ENCODE data around the gene EML6. TPM values are rescaled to one million over a fixed set of nuclear protein-coding genes. Genes with fewer than 3 reads are reported as not detected.
A peak's percentile ranks its signal among the peaks of the same experiment; 100 is the strongest.

EML6 gene
- total and polyA plus RNA-seq, 2 experiments from 2014 or later, result 2.7 to 6.2 TPM

GRCh38 chr2:55017880-55018279 lies 294.4 kb downstream of the EML6 start (continued):
- TF ChIP-seq ZNF331 (CRISPR knock-in tag; IDR thresholded peaks at IDR 0.05; ENCODE audit: low read depth) (no peak), CREB1 (CRISPR knock-in tag; IDR thresholded peaks at IDR 0.05; ENCODE audit: low read depth) (no peak), EZH2 (IDR thresholded peaks at IDR 0.05; ENCODE audit: low read depth, unreplicated experiment) (no peak)
- TF ChIP-seq, protein P1, sequence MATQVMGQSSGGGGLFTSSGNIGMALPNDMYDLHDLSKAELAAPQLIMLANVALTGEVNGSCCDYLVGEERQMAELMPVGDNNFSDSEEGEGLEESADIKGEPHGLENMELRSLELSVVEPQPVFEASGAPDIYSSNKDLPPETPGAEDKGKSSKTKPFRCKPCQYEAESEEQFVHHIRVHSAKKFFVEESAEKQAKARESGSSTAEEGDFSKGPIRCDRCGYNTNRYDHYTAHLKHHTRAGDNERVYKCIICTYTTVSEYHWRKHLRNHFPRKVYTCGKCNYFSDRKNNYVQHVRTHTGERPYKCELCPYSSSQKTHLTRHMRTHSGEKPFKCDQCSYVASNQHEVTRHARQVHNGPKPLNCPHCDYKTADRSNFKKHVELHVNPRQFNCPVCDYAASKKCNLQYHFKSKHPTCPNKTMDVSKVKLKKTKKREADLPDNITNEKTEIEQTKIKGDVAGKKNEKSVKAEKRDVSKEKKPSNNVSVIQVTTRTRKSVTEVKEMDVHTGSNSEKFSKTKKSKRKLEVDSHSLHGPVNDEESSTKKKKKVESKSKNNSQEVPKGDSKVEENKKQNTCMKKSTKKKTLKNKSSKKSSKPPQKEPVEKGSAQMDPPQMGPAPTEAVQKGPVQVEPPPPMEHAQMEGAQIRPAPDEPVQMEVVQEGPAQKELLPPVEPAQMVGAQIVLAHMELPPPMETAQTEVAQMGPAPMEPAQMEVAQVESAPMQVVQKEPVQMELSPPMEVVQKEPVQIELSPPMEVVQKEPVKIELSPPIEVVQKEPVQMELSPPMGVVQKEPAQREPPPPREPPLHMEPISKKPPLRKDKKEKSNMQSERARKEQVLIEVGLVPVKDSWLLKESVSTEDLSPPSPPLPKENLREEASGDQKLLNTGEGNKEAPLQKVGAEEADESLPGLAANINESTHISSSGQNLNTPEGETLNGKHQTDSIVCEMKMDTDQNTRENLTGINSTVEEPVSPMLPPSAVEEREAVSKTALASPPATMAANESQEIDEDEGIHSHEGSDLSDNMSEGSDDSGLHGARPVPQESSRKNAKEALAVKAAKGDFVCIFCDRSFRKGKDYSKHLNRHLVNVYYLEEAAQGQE (IDR thresholded peaks at IDR 0.05; ENCODE audit: unreplicated experiment), result no peak
- TF ChIP-seq, protein P2, sequence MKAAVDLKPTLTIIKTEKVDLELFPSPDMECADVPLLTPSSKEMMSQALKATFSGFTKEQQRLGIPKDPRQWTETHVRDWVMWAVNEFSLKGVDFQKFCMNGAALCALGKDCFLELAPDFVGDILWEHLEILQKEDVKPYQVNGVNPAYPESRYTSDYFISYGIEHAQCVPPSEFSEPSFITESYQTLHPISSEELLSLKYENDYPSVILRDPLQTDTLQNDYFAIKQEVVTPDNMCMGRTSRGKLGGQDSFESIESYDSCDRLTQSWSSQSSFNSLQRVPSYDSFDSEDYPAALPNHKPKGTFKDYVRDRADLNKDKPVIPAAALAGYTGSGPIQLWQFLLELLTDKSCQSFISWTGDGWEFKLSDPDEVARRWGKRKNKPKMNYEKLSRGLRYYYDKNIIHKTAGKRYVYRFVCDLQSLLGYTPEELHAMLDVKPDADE (IDR thresholded peaks at IDR 0.05), result no peak

GRCh38 chr2:55018619-55019018 lies 295.2 kb downstream of the EML6 start:
- no peak for ATAC-seq
- peaks cover 3% of the 10 kb centered on the region; the same call in 2 of the 3 replicates for H3K36me3 Mint-ChIP-seq (ENCODE audit: low read depth)
- Histone ChIP-seq H3K36me3 (ENCODE audit: insufficient read depth) (no peaks in the 10 kb centered on the region), H3K4me1 (ENCODE audit: insufficient read depth) (peaks cover 54% of the 10 kb centered on the region), H3K27ac (ENCODE audit: low read depth) (peak overlapping the region; percentile 89), H3K4me2 (peak overlapping the region; percentile 10), H2AFZ (no peak overlapping the region), H3F3A (replicated peaks; ENCODE audit: low read depth) (no peaks in the 10 kb centered on the region), H3K79me2 (replicated peaks; ENCODE audit: insufficient read depth) (peaks cover 91% of the 10 kb centered on the region), H4K20me1 (replicated peaks; ENCODE audit: insufficient read depth) (peaks cover 4% of the 10 kb centered on the region; the same call in 1 of the 2 replicates), H3K27me3 (ENCODE audit: insufficient read depth) (no peaks in the 10 kb centered on the region), H3K9me2 (ENCODE audit: insufficient read depth) (no peaks in the 10 kb centered on the region), H3K4me3 (peak overlapping the region; percentile 8)
- DNase-seq (ENCODE audit: low spot score), result no peak
- peak overlapping the region; percentile 87; the same call in 1 of the 2 replicates for H3K27ac Mint-ChIP-seq
- no peaks in the 10 kb centered on the region; the same call in 2 of the 3 replicates for H3K9me3 Mint-ChIP-seq
- H3K27me3 Mint-ChIP-seq (ENCODE audit: insufficient read depth, low read depth, poor library complexity), result peaks cover 4% of the 10 kb centered on the region
- H3K4me1 Mint-ChIP-seq, result peaks cover 52% of the 10 kb centered on the region
- H3K4me3 Mint-ChIP-seq, result no peak overlapping the region
- no peak for TF ChIP-seq STAT1 (IDR thresholded peaks at IDR 0.05; ENCODE audit: unreplicated experiment)
- TF ChIP-seq, protein P3, sequence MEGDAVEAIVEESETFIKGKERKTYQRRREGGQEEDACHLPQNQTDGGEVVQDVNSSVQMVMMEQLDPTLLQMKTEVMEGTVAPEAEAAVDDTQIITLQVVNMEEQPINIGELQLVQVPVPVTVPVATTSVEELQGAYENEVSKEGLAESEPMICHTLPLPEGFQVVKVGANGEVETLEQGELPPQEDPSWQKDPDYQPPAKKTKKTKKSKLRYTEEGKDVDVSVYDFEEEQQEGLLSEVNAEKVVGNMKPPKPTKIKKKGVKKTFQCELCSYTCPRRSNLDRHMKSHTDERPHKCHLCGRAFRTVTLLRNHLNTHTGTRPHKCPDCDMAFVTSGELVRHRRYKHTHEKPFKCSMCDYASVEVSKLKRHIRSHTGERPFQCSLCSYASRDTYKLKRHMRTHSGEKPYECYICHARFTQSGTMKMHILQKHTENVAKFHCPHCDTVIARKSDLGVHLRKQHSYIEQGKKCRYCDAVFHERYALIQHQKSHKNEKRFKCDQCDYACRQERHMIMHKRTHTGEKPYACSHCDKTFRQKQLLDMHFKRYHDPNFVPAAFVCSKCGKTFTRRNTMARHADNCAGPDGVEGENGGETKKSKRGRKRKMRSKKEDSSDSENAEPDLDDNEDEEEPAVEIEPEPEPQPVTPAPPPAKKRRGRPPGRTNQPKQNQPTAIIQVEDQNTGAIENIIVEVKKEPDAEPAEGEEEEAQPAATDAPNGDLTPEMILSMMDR (conservative IDR thresholded peaks at IDR 0.05; ENCODE audit: low read depth in 2 of 2), result no peak
- TF ChIP-seq, protein P4, sequence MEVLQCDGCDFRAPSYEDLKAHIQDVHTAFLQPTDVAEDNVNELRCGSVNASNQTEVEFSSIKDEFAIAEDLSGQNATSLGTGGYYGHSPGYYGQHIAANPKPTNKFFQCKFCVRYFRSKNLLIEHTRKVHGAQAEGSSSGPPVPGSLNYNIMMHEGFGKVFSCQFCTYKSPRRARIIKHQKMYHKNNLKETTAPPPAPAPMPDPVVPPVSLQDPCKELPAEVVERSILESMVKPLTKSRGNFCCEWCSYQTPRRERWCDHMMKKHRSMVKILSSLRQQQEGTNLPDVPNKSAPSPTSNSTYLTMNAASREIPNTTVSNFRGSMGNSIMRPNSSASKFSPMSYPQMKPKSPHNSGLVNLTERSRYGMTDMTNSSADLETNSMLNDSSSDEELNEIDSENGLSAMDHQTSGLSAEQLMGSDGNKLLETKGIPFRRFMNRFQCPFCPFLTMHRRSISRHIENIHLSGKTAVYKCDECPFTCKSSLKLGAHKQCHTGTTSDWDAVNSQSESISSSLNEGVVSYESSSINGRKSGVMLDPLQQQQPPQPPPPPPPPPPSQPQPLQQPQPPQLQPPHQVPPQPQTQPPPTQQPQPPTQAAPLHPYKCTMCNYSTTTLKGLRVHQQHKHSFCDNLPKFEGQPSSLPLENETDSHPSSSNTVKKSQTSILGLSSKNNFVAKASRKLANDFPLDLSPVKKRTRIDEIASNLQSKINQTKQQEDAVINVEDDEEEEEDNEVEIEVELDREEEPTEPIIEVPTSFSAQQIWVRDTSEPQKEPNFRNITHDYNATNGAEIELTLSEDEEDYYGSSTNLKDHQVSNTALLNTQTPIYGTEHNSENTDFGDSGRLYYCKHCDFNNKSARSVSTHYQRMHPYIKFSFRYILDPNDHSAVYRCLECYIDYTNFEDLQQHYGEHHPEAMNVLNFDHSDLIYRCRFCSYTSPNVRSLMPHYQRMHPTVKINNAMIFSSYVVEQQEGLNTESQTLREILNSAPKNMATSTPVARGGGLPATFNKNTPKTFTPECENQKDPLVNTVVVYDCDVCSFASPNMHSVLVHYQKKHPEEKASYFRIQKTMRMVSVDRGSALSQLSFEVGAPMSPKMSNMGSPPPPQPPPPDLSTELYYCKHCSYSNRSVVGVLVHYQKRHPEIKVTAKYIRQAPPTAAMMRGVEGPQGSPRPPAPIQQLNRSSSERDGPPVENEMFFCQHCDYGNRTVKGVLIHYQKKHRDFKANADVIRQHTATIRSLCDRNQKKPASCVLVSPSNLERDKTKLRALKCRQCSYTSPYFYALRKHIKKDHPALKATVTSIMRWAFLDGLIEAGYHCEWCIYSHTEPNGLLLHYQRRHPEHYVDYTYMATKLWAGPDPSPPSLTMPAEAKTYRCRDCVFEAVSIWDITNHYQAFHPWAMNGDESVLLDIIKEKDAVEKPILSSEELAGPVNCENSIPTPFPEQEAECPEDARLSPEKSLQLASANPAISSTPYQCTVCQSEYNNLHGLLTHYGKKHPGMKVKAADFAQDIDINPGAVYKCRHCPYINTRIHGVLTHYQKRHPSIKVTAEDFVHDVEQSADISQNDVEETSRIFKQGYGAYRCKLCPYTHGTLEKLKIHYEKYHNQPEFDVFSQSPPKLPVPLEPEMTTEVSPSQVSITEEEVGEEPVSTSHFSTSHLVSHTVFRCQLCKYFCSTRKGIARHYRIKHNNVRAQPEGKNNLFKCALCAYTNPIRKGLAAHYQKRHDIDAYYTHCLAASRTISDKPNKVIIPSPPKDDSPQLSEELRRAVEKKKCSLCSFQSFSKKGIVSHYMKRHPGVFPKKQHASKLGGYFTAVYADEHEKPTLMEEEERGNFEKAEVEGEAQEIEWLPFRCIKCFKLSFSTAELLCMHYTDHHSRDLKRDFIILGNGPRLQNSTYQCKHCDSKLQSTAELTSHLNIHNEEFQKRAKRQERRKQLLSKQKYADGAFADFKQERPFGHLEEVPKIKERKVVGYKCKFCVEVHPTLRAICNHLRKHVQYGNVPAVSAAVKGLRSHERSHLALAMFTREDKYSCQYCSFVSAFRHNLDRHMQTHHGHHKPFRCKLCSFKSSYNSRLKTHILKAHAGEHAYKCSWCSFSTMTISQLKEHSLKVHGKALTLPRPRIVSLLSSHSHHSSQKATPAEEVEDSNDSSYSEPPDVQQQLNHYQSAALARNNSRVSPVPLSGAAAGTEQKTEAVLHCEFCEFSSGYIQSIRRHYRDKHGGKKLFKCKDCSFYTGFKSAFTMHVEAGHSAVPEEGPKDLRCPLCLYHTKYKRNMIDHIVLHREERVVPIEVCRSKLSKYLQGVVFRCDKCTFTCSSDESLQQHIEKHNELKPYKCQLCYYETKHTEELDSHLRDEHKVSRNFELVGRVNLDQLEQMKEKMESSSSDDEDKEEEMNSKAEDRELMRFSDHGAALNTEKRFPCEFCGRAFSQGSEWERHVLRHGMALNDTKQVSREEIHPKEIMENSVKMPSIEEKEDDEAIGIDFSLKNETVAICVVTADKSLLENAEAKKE (CRISPR knock-in tag; IDR thresholded peaks at IDR 0.05), result no peak
- TF ChIP-seq ZNF114 (CRISPR knock-in tag; IDR thresholded peaks at IDR 0.05), result no peak

All from GM23338 (cell line).